Left lung (tissue), 10 donors: ENCODE measurements around the gene SLC9A5. TPM values are rescaled to one million over a fixed set of nuclear protein-coding genes. Genes with fewer than 3 reads are reported as not detected.
A peak's percentile ranks its signal among the peaks of the same experiment; 100 is the strongest.

Source experiments
- ATAC-seq: fragments of 200-7000 bp; cut with Tn5 transposase; one replicate; pipeline ENCODE4 v1.9.1; 2020; ENCODE audit warnings: moderate library complexity
- DNase-seq, 4 donors: peaks; one replicate each; pipeline ENCODE4 v3.0.0-alpha.2; 2013 to 2020
- H3K27ac ChIP-seq, 2 donors: fragments of 200-600 bp; sonication (generic) in 1 of 2; one replicate each; pipeline versions ENCODE4 v1.5.0 to v1.8.0; 2020 to 2021
- H3K27me3 ChIP-seq, 2 donors: fragments of 200-600 bp; sonication (generic) in 1 of 2; one replicate each; pipeline versions ENCODE4 v1.5.0 to v1.8.0; 2020 to 2021
- H3K36me3 ChIP-seq, 2 donors: fragments of 200-600 bp; sonication (generic) in 1 of 2; one replicate each; pipeline versions ENCODE4 v1.5.0 to v1.8.0; 2020 to 2021
- H3K4me1 ChIP-seq, 2 donors: fragments of 200-600 bp; one replicate each; pipeline ENCODE4 v1.8.0; 2021
- H3K4me3 ChIP-seq, 2 donors: fragments of 200-600 bp; sonication (generic) in 1 of 2; one replicate each; pipeline versions ENCODE4 v1.5.0 to v1.8.0; 2020 to 2021; ENCODE audit warnings: mild to moderate bottlenecking in 1 of 2
- H3K9me3 ChIP-seq, 2 donors: fragments of 200-600 bp; sonication (generic) in 1 of 2; one replicate each; pipeline versions ENCODE4 v1.5.0 to v1.8.0; 2020 to 2021
- CTCF ChIP-seq, 2 donors: fragments of 200-600 bp; sonication (generic) in 1 of 2; IDR thresholded peaks; one replicate each; pipeline versions ENCODE4 v1.5.0 to v1.8.0; 2021; ENCODE audit warnings: antibody characterized with exemption in 2 of 2
- intact Hi-C, 2 donors: fragments of 100-400 bp; cut with DNase I; formaldehyde crosslinking; loops; one replicate each; pipeline versions ENCODE4 v1.11.2 to v1.14.2; 2022
- polyA plus RNA-seq, 6 donors: library from polyadenylated mRNA; unstranded; fragments of 120-200 nt; gene quantifications; one replicate each; pipeline ENCODE4 v1.2.1, GENCODE V29; 2013; ENCODE audit not compliant: insufficient read length in 6 of 6
- total RNA-seq, 2 donors: library from RNA; stranded (reverse); fragmentation: NEBNext Ultra II Directional; extraction: Animal tissue kit (Norgen Biotek cat#: 25700); gene quantifications; one replicate each; pipeline ENCODE4 v1.2.1, GENCODE V29; 2021
- donor health status: DM: no; HTN: yes; CAD: no.
- donor health status: DM: no; HTN: no; CAD: no.

The SLC9A5 gene
- total and polyA plus RNA-seq, 8 donors, result 3.2 to 26.1 (median 20.9) TPM

GRCh38 chr16:67209565-67209964 lies 39.2 kb upstream of the SLC9A5 start:
- no peaks in the 10 kb centered on the region for H3K9me3 ChIP-seq
- H3K27me3 ChIP-seq, result no peaks in the 10 kb centered on the region
- intact Hi-C loops, result no loop called here
- H3K4me1 ChIP-seq, result peaks cover 0 to 7% of the 10 kb centered on the region in 2 donors
- no peak for TF ChIP-seq CTCF (IDR thresholded peaks at IDR 0.05)
- DNase-seq (peak in 1 of 4 donors; percentile 72), ATAC-seq (no peak)
- no peak overlapping the region for H3K4me3 ChIP-seq
- H3K27ac ChIP-seq, result no peak overlapping the region
- peaks cover 0 to 18% of the 10 kb centered on the region in 2 donors for H3K36me3 ChIP-seq

- H3K4me3 ChIP-seq, result no peak overlapping the region
- intact Hi-C loops, result no loop called here
- H3K27me3 ChIP-seq, result no peaks in the 10 kb centered on the region
- ATAC-seq (no peak), DNase-seq (peak in 1 of 4 donors; percentile 61)
- no peaks in the 10 kb centered on the region for H3K9me3 ChIP-seq
- no peak for TF ChIP-seq CTCF (IDR thresholded peaks at IDR 0.05)
- H3K36me3 ChIP-seq, result peaks cover 0 to 15% of the 10 kb centered on the region in 2 donors
- H3K4me1 ChIP-seq, result peaks cover 0 to 11% of the 10 kb centered on the region in 2 donors
- H3K27ac ChIP-seq, result no peak overlapping the region
Measured at GRCh38 chr16:67210069-67210937, 38.5 kb upstream of the SLC9A5 start.

- Histone ChIP-seq H3K36me3 (peaks cover 0 to 7% of the 10 kb centered on the region in 2 donors), H3K4me3 (no peak overlapping the region), H3K4me1 (peaks cover under 1 to 25% of the 10 kb centered on the region in 2 donors), H3K27ac (no peak overlapping the region), H3K9me3 (no peaks in the 10 kb centered on the region), H3K27me3 (no peaks in the 10 kb centered on the region)
- DNase-seq, result no peak
- TF ChIP-seq CTCF (IDR thresholded peaks at IDR 0.05), result no peak
- intact Hi-C loops, result no loop called here
- no peak for ATAC-seq
Measured at GRCh38 chr16:67211674-67212073, 37.1 kb upstream of the SLC9A5 start.

- DNase-seq (no peak), ATAC-seq (peak; percentile 52)
- H3K36me3 ChIP-seq, result no peaks in the 10 kb centered on the region
- peak overlapping the region in 1 of 2 donors; percentile 33 for H3K27ac ChIP-seq
- no peak overlapping the region for H3K4me3 ChIP-seq
- TF ChIP-seq CTCF (IDR thresholded peaks at IDR 0.05), result no peak
- H3K9me3 ChIP-seq, result no peaks in the 10 kb centered on the region
- peaks cover 11 to 36% of the 10 kb centered on the region in 2 donors for H3K4me1 ChIP-seq
- intact Hi-C loops, result no loop called here
- no peaks in the 10 kb centered on the region for H3K27me3 ChIP-seq
Measured at GRCh38 chr16:67212766-67213165, 36.0 kb upstream of the SLC9A5 start.

- H3K4me1 ChIP-seq, result peaks cover 11 to 42% of the 10 kb centered on the region in 2 donors
- ATAC-seq (no peak), DNase-seq (peak in 1 of 4 donors; percentile 24)
- no peaks in the 10 kb centered on the region for H3K9me3 ChIP-seq
- peak overlapping the region in 1 of 2 donors; percentile 33 for H3K27ac ChIP-seq
- no peak overlapping the region for H3K4me3 ChIP-seq
- intact Hi-C loops, result no loop called here
- no peaks in the 10 kb centered on the region for H3K27me3 ChIP-seq
- TF ChIP-seq CTCF (IDR thresholded peaks at IDR 0.05), result no peak
- H3K36me3 ChIP-seq, result no peaks in the 10 kb centered on the region
Measured at GRCh38 chr16:67213197-67214019, 35.4 kb upstream of the SLC9A5 start.
